ENCODE measurements around the gene LIPH.
"Not testable (repeated sequence)": the region's sequence is repeated elsewhere in the genome, so short reads cannot be mapped to it uniquely, and the experiment has no call there.

LIPH gene

GRCh38 chr3:185552358-185552877 is at the start of gene LIPH:
Gene LIPH (minus strand): TSS chr3:185552588. CDS start chr3:185552471, 117 bp downstream.
- no peak for DNase-seq (ENCODE audit: low read depth, low spot score)

DNA sequence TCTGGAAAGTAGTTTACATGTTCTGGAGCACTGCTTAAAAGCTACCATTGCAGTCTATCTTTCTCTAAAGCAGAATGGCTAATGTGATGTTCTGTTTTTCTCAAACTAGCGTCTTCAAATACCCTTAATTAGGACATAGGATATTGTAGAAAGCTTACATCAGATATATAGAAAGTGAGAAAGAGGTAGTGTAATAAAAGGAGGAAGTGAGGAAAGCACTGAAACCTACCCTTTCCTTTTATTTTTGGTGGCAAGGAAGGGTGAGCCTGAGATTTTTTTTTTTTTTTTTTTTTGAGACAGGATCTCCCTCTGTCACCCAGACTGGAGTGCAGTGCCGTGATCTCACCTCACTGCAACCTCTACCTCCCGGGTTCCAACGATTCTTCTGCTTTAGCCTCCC is 43.1 kb upstream of the LIPH start:
- no peak for DNase-seq (ENCODE audit: low read depth, low spot score)

DNA sequence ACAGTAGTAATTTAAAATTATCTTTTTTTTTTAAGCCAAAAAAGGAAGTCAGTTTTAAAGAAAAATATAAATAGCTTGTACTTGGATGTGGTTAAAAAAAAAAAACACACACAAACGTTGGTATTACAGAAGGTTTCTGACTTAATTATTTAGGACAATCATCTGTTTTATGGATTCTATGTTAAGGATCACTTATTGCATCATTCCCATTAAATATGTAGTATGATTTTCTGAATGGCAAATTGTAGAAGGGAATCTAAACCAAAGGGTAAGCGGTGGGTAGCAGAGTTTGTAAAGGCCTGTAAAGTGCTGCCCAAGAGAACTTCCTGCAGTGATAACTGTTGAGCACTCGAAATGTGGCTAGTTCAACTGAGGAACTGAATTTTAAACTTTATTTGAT is 41.7 kb upstream of the LIPH start:
- DNase-seq (ENCODE audit: low read depth, low spot score): no peak

DNA sequence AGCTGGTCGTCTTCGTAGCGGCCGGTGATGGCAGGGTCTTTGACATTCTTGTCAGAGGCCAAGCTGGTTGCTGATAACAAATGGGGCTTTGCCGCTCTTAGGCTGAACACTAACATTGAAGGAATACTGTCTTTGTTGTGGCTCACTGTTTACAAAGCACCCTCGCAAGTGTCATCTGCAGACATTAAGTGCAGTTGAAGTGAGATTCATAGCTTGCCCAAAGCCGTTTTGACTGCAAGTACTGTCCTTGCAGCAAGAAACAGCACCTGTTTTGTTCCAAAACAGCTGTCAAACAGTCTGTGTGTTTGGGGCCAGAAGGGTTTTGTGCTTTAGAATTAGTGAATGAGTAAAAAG is 34.3 kb upstream of the LIPH start:
- DNase-seq (ENCODE audit: low read depth, low spot score): no peak

GRCh38 chr3:185585859-185586685 is 33.7 kb upstream of the LIPH start, which contains the start of gene SENP2:
Gene SENP2 (plus strand): TSS chr3:185586295. CDS start chr3:185586414, 119 bp downstream.
- DNase-seq (ENCODE audit: low read depth, low spot score): peak; percentile 97

DNA sequence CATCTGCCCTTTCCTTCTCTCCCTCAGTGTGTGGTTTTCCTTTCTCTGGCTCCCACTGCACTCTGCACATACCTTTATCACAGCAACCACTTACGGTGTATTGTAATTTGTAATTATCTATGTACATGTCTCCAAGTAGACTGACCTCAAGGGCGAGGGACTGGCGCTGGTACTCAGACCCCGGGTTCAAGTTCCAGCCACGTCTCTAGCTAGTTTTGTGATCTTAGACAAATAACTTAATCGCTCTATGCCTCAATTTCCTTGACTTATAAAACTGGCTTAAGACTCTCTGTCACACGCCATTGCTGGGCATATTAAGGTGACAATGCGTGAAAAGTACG is 33.1 kb upstream of the LIPH start:
- no peak for DNase-seq (ENCODE audit: low read depth, low spot score)

DNA sequence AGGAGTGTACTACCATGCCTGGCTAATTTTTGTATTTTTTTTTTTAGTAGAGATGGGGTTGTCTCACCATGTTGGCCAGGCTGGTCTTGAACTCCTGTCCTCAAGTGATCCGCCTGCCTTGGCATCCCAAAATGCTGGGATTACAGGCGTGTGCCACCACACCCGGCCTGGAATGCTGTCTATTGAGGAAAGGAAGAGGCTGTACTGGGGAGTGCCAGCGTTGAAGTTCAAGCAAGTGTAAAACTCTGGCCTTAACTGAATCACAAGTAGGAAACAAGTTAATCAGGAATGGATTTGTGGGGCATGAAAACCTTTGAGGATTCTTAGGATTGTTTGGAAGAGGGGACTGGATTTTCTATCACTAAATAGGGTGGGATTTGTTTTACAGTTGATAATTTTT is 32.3 kb upstream of the LIPH start:
- no peak for DNase-seq (ENCODE audit: low read depth, low spot score)

DNA sequence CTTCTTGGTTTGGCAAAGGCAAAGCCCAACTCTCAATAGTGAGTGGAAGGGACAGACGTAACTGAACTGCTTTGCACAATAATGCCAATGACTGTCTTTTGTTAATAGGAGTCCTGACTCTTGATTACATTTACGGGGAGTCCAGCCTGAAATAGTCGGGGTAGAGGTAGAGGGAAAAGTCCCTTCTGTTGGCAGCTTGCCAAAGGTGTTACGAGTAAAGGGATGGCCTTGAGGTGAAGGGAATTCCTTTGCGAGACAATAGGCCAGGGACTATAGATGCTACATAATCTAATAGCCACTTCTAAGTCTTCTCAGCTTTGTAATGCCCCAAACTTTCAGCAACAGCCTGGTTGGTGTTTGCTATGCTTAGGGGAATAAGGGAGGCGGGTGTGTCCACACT is 31.5 kb upstream of the LIPH start:
- no peak for DNase-seq (ENCODE audit: low read depth, low spot score)

- DNase-seq (ENCODE audit: low read depth, low spot score): no peak
Observed at GRCh38 chr3:185582871-185583270, 30.5 kb upstream of the LIPH start.

- peak; percentile 87 for DNase-seq (ENCODE audit: low read depth, low spot score)
Observed at GRCh38 chr3:185582236-185582635, 29.8 kb upstream of the LIPH start.

- not testable (repeated sequence) for DNase-seq (ENCODE audit: low read depth, low spot score)
Observed at GRCh38 chr3:185575108-185575869, 22.9 kb upstream of the LIPH start.

DNA sequence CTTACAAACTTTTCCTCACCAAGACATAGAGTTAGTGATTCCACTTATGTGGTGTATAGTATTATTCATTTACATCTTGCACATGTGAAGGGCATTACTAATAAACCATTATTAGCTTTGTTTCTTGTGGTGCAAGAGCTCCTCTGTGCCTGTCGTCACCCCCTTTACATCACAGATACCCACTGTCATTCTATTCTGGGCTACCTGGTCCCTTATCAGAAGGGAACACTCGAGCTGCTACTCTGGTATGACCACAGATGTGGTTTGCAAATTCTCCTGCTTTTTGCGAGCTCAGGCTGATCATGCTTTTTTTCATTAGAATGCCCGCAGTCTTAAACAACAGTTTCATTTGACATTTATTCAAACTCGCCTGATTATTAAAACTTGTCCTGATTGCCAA is 19.8 kb upstream of the LIPH start:
- no peak for DNase-seq (ENCODE audit: low read depth, low spot score)

DNA sequence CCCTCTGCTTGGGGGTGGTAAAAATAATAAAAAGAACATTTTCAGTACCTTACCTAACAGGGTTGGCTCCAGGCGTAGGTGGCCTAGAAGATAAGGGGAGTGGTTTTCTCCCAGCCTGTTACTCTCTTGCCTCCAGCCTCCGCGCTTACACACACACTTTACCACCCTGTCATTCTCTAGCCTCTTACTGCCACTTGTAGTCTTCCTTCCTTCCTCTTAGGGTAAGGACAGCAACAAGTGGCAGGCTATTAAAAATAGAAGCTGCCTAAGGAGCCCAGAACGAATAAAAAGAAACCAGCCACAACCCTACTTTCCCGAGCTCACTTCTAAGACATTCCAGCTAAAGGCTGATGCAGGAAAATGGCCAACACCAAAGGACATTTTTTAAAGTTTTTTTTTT is 9.6 kb upstream of the LIPH start:
- no peak for DNase-seq (ENCODE audit: low read depth, low spot score)

GRCh38 chr3:185561374-185561943 is 9.1 kb upstream of the LIPH start:
- no peak for DNase-seq (ENCODE audit: low read depth, low spot score)

- DNase-seq (ENCODE audit: low read depth, low spot score): no peak
Observed at GRCh38 chr3:185560676-185561075, 8.3 kb upstream of the LIPH start.

DNA sequence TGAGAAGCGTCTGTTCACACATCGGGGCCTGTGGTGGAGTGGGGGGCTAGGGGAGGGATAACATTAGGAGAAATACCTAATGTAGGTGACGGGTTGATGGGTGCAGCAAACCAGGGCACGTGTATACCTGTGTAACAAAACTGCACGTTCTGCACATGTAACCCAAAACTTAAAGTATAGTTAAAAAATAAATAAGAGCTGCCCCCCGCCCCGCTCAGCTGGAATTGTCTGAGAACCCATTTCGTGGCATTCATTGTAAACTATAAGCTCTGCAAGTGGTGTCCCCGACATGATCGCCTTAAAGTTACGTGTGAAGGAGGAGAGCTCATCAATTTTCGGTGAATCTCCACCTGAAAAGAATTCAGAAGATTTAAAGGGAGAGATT is 7.3 kb upstream of the LIPH start:
- DNase-seq (ENCODE audit: low read depth, low spot score): no peak

DNA sequence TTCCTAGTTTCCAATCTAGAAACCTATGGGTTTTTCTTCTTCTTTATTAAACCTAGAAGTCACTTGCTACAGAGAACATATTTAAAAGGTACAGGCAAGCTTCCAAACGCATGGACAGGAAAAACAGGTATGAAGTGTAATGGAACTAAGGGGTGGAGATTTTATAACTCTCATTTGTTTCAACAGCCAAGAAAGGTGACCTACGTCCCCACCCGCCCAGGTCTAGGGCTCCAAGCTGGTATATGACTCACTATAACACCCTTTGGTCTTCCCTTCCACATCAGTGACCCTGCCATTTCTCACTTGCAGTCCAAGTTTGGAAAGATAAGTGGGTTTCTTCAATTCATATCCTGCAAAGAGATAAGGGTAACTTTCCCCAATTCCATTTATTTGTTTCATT is 6.0 kb upstream of the LIPH start:
- no peak for DNase-seq (ENCODE audit: low read depth, low spot score)

DNA sequence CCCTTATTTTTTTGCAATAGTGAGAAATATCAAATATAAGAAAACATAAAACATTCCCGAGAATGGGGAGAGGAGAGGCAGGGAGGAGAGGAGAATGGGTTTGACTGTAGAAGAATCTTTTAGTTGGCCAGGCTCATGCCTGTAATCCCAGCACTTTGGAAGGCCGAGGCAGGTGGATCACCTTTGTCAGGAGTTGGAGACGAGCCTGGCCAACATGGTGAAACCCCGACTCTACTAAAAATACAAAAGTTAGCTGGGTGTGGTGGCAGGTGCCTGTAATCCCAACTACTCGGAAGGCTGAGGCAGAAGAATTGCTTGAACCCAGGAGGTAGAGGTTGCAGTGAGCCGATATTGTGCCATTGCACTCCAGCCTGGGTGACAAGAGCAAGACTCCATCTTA is 4.3 kb upstream of the LIPH start:
- not testable (repeated sequence) for DNase-seq (ENCODE audit: low read depth, low spot score)

DNA sequence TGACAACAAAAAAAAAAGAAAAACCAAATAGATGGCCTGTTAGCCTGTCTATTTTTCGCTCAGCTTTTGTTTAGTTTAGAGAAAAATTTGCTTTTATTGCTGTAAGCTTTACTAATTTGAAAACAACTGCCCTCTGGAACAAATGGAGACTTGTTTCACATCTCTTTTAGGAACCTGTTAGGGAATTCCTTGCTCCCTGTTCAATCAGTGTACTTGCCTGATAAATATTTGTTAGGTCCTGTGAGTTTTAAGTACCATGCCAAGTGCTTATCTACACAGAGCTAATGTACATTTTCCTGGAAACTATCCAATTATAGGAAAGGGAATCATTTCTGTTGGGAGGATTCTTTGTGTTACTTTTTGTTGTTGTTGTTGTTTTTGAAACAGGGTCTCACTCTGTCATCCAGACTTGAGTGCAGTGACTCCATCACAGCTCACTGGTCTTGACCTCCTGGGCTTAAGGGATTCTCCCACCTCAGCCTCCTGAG is 3.5 kb upstream of the LIPH start:
- no peak for DNase-seq (ENCODE audit: low read depth, low spot score)

DNA sequence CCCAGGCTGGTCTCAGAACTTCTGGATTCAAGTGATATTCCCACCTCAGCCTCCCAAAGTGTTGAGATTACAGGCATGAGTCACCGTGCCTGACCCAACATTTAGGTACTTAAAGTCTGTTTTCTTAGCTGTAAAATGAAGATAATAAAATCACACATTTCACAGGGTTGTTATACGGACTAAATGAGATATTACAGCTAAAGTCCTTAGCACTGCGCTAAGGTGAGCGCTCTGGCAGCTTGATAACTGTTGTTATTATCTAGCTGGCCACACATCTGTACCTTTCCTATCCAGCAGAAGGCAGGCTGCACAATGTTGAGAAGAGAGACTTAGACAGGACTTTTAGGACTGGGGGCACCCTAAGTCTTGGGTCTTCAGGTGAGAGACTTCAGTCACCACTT is 2.7 kb upstream of the LIPH start:
- no peak for DNase-seq (ENCODE audit: low read depth, low spot score)

DNA sequence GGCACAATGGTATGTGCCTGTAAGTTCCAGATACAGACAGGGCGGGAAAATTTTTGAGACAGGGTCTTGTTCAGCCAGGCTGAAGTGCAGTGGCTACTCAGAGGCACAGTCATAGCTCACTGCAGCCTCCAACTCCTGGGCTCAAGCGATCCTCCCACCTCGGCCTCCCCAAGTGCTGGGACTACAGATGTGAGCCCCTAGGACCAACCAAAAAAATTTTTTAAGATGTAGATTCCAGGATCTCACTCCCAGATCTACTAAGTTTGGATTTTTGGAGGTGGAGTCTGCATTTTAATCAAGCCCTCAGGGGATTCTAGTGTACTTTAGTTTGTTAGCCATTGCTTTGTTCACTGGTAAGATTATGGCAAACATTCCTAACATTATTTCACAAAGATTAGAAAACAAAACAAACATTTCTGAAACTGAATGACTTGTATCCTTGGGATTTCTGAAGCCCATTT is 2.7 kb downstream of the LIPH start:
- DNase-seq (ENCODE audit: low read depth, low spot score): no peak

- no peak for DNase-seq (ENCODE audit: low read depth, low spot score)
Observed at GRCh38 chr3:185549122-185549521, 3.3 kb downstream of the LIPH start.
